ENCODE results near the gene XAGE3. TPM values are rescaled to one million over a fixed set of nuclear protein-coding genes. Genes with fewer than 3 reads are reported as not detected.
"Not testable (repeated sequence)": the region's sequence is repeated elsewhere in the genome, so short reads cannot be mapped to it uniquely, and the experiment has no call there.

XAGE3 gene
- total RNA-seq, 1 donor from 2014 or later: not detected

- Histone ChIP-seq H3K9me3 (ENCODE audit: insufficient read depth, low read depth, low read length) (no peaks in the 10 kb centered on the region), H3K36me3 (ENCODE audit: insufficient read depth, low read length) (no peaks in the 10 kb centered on the region), H3K9ac (ENCODE audit: low read length) (peak overlapping the region; percentile 18), H3K79me2 (ENCODE audit: insufficient read depth, low read length) (no peaks in the 10 kb centered on the region), H3K4me2 (ENCODE audit: low read length) (peak overlapping the region; percentile 58), H3K4me3 (ENCODE audit: insufficient read depth, low read depth, low read length) (no peak overlapping the region), H3K27ac (ENCODE audit: low read depth, low read length) (no peak overlapping the region), H3K27me3 (ENCODE audit: insufficient read depth, low read length) (no peaks in the 10 kb centered on the region), H2AFZ (ENCODE audit: low read depth, low read length) (no peak overlapping the region), H4K20me1 (ENCODE audit: insufficient read depth, low read length) (no peaks in the 10 kb centered on the region), H3K4me1 (ENCODE audit: insufficient read depth, low read length) (peaks cover 7% of the 10 kb centered on the region)
- no peaks in the 10 kb centered on the region for H3K36me3 Mint-ChIP-seq (ENCODE audit: low read depth, unreplicated experiment)
- H3K4me3 Mint-ChIP-seq (ENCODE audit: unreplicated experiment): no peak overlapping the region
- TF ChIP-seq EZH2 (IDR thresholded peaks at IDR 0.05; ENCODE audit: insufficient read depth, low read length): no peak
- TF ChIP-seq CTCF (IDR thresholded peaks at IDR 0.05; ENCODE audit: insufficient read depth, low read depth, low read length): no peak
- no peak for DNase-seq (ENCODE audit: low read depth)
- H3K27me3 Mint-ChIP-seq (ENCODE audit: low read depth, unreplicated experiment): no peaks in the 10 kb centered on the region
- no peaks in the 10 kb centered on the region for H3K9me3 Mint-ChIP-seq (ENCODE audit: unreplicated experiment)
- peak overlapping the region; percentile 90 for H3K27ac Mint-ChIP-seq (ENCODE audit: unreplicated experiment)
- H3K4me1 Mint-ChIP-seq (ENCODE audit: low read depth, unreplicated experiment): peaks cover 14% of the 10 kb centered on the region
- peak; percentile 75 for FAIRE-seq
Observed at GRCh38 chrX:52852110-52852860, 15.6 kb downstream of the XAGE3 start.

GRCh38 chrX:52843619-52844018 lies 24.3 kb downstream of the XAGE3 start:
- H3K4me1 ChIP-seq (ENCODE audit: insufficient read depth, low read length); H3K9me3 ChIP-seq (ENCODE audit: insufficient read depth, low read depth, low read length); H3K4me1 Mint-ChIP-seq (ENCODE audit: low read depth, unreplicated experiment); H4K20me1 ChIP-seq (ENCODE audit: insufficient read depth, low read length); H3K4me3 Mint-ChIP-seq (ENCODE audit: unreplicated experiment); H3K27ac Mint-ChIP-seq (ENCODE audit: unreplicated experiment); DNase-seq (ENCODE audit: low read depth); H3K9ac ChIP-seq (ENCODE audit: low read length); H3K4me3 ChIP-seq (ENCODE audit: insufficient read depth, low read depth, low read length); H2AFZ ChIP-seq (ENCODE audit: low read depth, low read length); H3K27me3 ChIP-seq (ENCODE audit: insufficient read depth, low read length); H3K36me3 Mint-ChIP-seq (ENCODE audit: low read depth, unreplicated experiment); H3K9me3 Mint-ChIP-seq (ENCODE audit: unreplicated experiment); H3K79me2 ChIP-seq (ENCODE audit: insufficient read depth, low read length); H3K27ac ChIP-seq (ENCODE audit: low read depth, low read length); H3K4me2 ChIP-seq (ENCODE audit: low read length); H3K36me3 ChIP-seq (ENCODE audit: insufficient read depth, low read length): not testable (repeated sequence)
- peak; percentile 89 for FAIRE-seq
- H3K27me3 Mint-ChIP-seq (ENCODE audit: low read depth, unreplicated experiment): peaks cover 12% of the 10 kb centered on the region

- no peak overlapping the region for H2AFZ ChIP-seq (ENCODE audit: low read depth, low read length)
- FAIRE-seq (no peak), DNase-seq (ENCODE audit: low read depth) (no peak)
- no peaks in the 10 kb centered on the region for H3K36me3 ChIP-seq (ENCODE audit: insufficient read depth, low read length)
- no peak overlapping the region for H3K4me3 ChIP-seq (ENCODE audit: insufficient read depth, low read depth, low read length)
- H3K4me2 ChIP-seq (ENCODE audit: low read length): no peak overlapping the region
- no peaks in the 10 kb centered on the region for H3K4me1 Mint-ChIP-seq (ENCODE audit: low read depth, unreplicated experiment)
- no peak overlapping the region for H3K9ac ChIP-seq (ENCODE audit: low read length)
- H3K27ac ChIP-seq (ENCODE audit: low read depth, low read length): no peak overlapping the region
- TF ChIP-seq CTCF (IDR thresholded peaks at IDR 0.05; ENCODE audit: insufficient read depth, low read depth, low read length): no peak
- peaks cover 4% of the 10 kb centered on the region for H3K27me3 Mint-ChIP-seq (ENCODE audit: low read depth, unreplicated experiment)
- H3K27me3 ChIP-seq (ENCODE audit: insufficient read depth, low read length): no peaks in the 10 kb centered on the region
- no peaks in the 10 kb centered on the region for H3K9me3 ChIP-seq (ENCODE audit: insufficient read depth, low read depth, low read length)
- no peaks in the 10 kb centered on the region for H3K79me2 ChIP-seq (ENCODE audit: insufficient read depth, low read length)
- H3K4me3 Mint-ChIP-seq (ENCODE audit: unreplicated experiment): no peak overlapping the region
- H4K20me1 ChIP-seq (ENCODE audit: insufficient read depth, low read length): no peaks in the 10 kb centered on the region
- H3K36me3 Mint-ChIP-seq (ENCODE audit: low read depth, unreplicated experiment): no peaks in the 10 kb centered on the region
- no peak overlapping the region for H3K27ac Mint-ChIP-seq (ENCODE audit: unreplicated experiment)
- no peaks in the 10 kb centered on the region for H3K9me3 Mint-ChIP-seq (ENCODE audit: unreplicated experiment)
- H3K4me1 ChIP-seq (ENCODE audit: insufficient read depth, low read length): no peaks in the 10 kb centered on the region
Observed at GRCh38 chrX:52839137-52839536, 28.7 kb downstream of the XAGE3 start.

All from astrocyte (in vitro differentiated cells and primary cell).